ENCODE measurements around the gene RNLS. TPM values are rescaled to one million over a fixed set of nuclear protein-coding genes. Genes with fewer than 3 reads are reported as not detected.

The RNLS gene
- total RNA-seq, 1 experiment from 2014 or later: 8.7 TPM

GRCh38 chr10:88598055-88598454 is 14.9 kb upstream of the RNLS start (continued):
- TF ChIP-seq, protein P1, sequence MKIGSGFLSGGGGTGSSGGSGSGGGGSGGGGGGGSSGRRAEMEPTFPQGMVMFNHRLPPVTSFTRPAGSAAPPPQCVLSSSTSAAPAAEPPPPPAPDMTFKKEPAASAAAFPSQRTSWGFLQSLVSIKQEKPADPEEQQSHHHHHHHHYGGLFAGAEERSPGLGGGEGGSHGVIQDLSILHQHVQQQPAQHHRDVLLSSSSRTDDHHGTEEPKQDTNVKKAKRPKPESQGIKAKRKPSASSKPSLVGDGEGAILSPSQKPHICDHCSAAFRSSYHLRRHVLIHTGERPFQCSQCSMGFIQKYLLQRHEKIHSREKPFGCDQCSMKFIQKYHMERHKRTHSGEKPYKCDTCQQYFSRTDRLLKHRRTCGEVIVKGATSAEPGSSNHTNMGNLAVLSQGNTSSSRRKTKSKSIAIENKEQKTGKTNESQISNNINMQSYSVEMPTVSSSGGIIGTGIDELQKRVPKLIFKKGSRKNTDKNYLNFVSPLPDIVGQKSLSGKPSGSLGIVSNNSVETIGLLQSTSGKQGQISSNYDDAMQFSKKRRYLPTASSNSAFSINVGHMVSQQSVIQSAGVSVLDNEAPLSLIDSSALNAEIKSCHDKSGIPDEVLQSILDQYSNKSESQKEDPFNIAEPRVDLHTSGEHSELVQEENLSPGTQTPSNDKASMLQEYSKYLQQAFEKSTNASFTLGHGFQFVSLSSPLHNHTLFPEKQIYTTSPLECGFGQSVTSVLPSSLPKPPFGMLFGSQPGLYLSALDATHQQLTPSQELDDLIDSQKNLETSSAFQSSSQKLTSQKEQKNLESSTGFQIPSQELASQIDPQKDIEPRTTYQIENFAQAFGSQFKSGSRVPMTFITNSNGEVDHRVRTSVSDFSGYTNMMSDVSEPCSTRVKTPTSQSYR (CRISPR knock-in tag; IDR thresholded peaks at IDR 0.05): no peak
- TF ChIP-seq, protein P2, sequence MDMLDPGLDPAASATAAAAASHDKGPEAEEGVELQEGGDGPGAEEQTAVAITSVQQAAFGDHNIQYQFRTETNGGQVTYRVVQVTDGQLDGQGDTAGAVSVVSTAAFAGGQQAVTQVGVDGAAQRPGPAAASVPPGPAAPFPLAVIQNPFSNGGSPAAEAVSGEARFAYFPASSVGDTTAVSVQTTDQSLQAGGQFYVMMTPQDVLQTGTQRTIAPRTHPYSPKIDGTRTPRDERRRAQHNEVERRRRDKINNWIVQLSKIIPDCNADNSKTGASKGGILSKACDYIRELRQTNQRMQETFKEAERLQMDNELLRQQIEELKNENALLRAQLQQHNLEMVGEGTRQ (CRISPR knock-in tag; IDR thresholded peaks at IDR 0.05): no peak
- TF ChIP-seq NR3C1 (CRISPR knock-in tag; conservative IDR thresholded peaks at IDR 0.05; ENCODE audit: low read depth): no peak
- TF ChIP-seq GABPB1 (CRISPR knock-in tag; IDR thresholded peaks at IDR 0.05): no peak

- TF ChIP-seq, protein P3, sequence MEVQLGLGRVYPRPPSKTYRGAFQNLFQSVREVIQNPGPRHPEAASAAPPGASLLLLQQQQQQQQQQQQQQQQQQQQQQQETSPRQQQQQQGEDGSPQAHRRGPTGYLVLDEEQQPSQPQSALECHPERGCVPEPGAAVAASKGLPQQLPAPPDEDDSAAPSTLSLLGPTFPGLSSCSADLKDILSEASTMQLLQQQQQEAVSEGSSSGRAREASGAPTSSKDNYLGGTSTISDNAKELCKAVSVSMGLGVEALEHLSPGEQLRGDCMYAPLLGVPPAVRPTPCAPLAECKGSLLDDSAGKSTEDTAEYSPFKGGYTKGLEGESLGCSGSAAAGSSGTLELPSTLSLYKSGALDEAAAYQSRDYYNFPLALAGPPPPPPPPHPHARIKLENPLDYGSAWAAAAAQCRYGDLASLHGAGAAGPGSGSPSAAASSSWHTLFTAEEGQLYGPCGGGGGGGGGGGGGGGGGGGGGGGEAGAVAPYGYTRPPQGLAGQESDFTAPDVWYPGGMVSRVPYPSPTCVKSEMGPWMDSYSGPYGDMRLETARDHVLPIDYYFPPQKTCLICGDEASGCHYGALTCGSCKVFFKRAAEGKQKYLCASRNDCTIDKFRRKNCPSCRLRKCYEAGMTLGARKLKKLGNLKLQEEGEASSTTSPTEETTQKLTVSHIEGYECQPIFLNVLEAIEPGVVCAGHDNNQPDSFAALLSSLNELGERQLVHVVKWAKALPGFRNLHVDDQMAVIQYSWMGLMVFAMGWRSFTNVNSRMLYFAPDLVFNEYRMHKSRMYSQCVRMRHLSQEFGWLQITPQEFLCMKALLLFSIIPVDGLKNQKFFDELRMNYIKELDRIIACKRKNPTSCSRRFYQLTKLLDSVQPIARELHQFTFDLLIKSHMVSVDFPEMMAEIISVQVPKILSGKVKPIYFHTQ (CRISPR knock-in tag; IDR thresholded peaks at IDR 0.05): no peak
- TF ChIP-seq NFYB (CRISPR knock-in tag; conservative IDR thresholded peaks at IDR 0.05; ENCODE audit: low read depth) (no peak), AFF4 (CRISPR knock-in tag; IDR thresholded peaks at IDR 0.05; ENCODE audit: borderline replicate concordance) (no peak), ESRRA (CRISPR knock-in tag; IDR thresholded peaks at IDR 0.05; ENCODE audit: borderline replicate concordance) (no peak), FOXP1 (CRISPR knock-in tag; IDR thresholded peaks at IDR 0.05; ENCODE audit: borderline replicate concordance) (no peak), TEAD1 (CRISPR knock-in tag; IDR thresholded peaks at IDR 0.05) (no peak)
- TF ChIP-seq, protein P4, sequence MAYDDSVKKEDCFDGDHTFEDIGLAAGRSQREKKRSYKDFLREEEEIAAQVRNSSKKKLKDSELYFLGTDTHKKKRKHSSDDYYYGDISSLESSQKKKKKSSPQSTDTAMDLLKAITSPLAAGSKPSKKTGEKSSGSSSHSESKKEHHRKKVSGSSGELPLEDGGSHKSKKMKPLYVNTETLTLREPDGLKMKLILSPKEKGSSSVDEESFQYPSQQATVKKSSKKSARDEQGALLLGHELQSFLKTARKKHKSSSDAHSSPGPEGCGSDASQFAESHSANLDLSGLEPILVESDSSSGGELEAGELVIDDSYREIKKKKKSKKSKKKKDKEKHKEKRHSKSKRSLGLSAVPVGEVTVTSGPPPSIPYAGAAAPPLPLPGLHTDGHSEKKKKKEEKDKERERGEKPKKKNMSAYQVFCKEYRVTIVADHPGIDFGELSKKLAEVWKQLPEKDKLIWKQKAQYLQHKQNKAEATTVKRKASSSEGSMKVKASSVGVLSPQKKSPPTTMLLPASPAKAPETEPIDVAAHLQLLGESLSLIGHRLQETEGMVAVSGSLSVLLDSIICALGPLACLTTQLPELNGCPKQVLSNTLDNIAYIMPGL (CRISPR knock-in tag; IDR thresholded peaks at IDR 0.05): no peak
- TF ChIP-seq, protein P5, sequence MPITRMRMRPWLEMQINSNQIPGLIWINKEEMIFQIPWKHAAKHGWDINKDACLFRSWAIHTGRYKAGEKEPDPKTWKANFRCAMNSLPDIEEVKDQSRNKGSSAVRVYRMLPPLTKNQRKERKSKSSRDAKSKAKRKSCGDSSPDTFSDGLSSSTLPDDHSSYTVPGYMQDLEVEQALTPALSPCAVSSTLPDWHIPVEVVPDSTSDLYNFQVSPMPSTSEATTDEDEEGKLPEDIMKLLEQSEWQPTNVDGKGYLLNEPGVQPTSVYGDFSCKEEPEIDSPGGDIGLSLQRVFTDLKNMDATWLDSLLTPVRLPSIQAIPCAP (CRISPR knock-in tag; IDR thresholded peaks at IDR 0.05): no peak
- H3K4me1 Mint-ChIP-seq: no peaks in the 10 kb centered on the region
- H3K9me3 Mint-ChIP-seq: no peaks in the 10 kb centered on the region
- POLR2A ChIA-PET: no interaction called here
- ATAC-seq: no peak
- CTCF ChIA-PET: interaction anchor here (5.2 kb wide), 1 partner anchor 12 kb away, joined by 16 read pairs; the partner anchor contains the start of gene RNLS
- DNase-seq (ENCODE audit: low spot score): no peak
- no peak overlapping the region for H3K4me3 Mint-ChIP-seq
- H3K27me3 Mint-ChIP-seq (ENCODE audit: low read depth): peaks cover 31% of the 10 kb centered on the region
- H3K36me3 Mint-ChIP-seq: no peaks in the 10 kb centered on the region
- H3K27ac Mint-ChIP-seq: no peak overlapping the region
Measured at GRCh38 chr10:88594482-88594881, 11.4 kb upstream of the RNLS start.

All from WTC11 (cell line).